Stimulated activated CD4-positive, alpha-beta T cell treated with anti-CD3 and anti-CD28 coated beads, Interleukin-2, amount 100 ng/mL, for 24 hours (primary cell): ENCODE results near the gene CCDC12.
"Not testable (repeated sequence)": the region's sequence is repeated elsewhere in the genome, so short reads cannot be mapped to it uniquely, and the experiment has no call there.

Experiments
- DNase-seq, 2 donors: peaks; one replicate each; pipeline ENCODE4 v3.0.0-alpha.2; 2020

The CCDC12 gene

GRCh38 chr3:46978985-46979944 lies 2.7 kb upstream of the CCDC12 start, which contains the start of gene NBEAL2:
Gene NBEAL2 (plus strand): TSS chr3:46979666. CDS start chr3:46979862, 196 bp downstream.
- DNase-seq, result peak; percentile 96 to 98

- DNase-seq, result no peak
Measured at GRCh38 chr3:46978381-46978780, 1.8 kb upstream of the CCDC12 start.

GRCh38 chr3:46977811-46978195 lies 1.3 kb upstream of the CCDC12 start:
- DNase-seq, result no peak

GRCh38 chr3:46974421-46975171 lies 1.9 kb downstream of the CCDC12 start:
- DNase-seq, result no peak

- DNase-seq, result no peak
Measured at GRCh38 chr3:46972396-46972795, 4.1 kb downstream of the CCDC12 start.

GRCh38 chr3:46971742-46972141 lies 4.8 kb downstream of the CCDC12 start:
- DNase-seq, result no peak

GRCh38 chr3:46971151-46971550 lies 5.4 kb downstream of the CCDC12 start:
- no peak for DNase-seq

GRCh38 chr3:46970391-46971091 lies 6.0 kb downstream of the CCDC12 start:
- DNase-seq, result no peak

- DNase-seq, result no peak
Measured at GRCh38 chr3:46968783-46969428, 7.6 kb downstream of the CCDC12 start.

GRCh38 chr3:46966811-46967210 lies 9.7 kb downstream of the CCDC12 start:
- no peak for DNase-seq

GRCh38 chr3:46965151-46965550 lies 11.4 kb downstream of the CCDC12 start:
- DNase-seq, result peak in 1 of 2 donors; percentile 37

GRCh38 chr3:46964038-46964590 lies 12.4 kb downstream of the CCDC12 start:
- not testable (repeated sequence) for DNase-seq

- DNase-seq, result no peak
Measured at GRCh38 chr3:46962990-46963389, 13.6 kb downstream of the CCDC12 start.

GRCh38 chr3:46962427-46962826 lies 14.1 kb downstream of the CCDC12 start:
- no peak for DNase-seq

GRCh38 chr3:46960835-46961234 lies 15.7 kb downstream of the CCDC12 start:
- no peak for DNase-seq

- DNase-seq, result no peak
Measured at GRCh38 chr3:46960081-46960701, 16.4 kb downstream of the CCDC12 start.

- peak; percentile 44 to 61 for DNase-seq
Measured at GRCh38 chr3:46959161-46959511, 17.4 kb downstream of the CCDC12 start.

- no peak for DNase-seq
Measured at GRCh38 chr3:46958467-46959160, 17.9 kb downstream of the CCDC12 start.

- DNase-seq, result no peak
Measured at GRCh38 chr3:46957092-46957820, 19.3 kb downstream of the CCDC12 start.

GRCh38 chr3:46955801-46956259 lies 20.7 kb downstream of the CCDC12 start:
- DNase-seq, result no peak
